A549 (cell line): ENCODE results near the gene KCNH4. TPM values are rescaled to one million over a fixed set of nuclear protein-coding genes. Genes with fewer than 3 reads are reported as not detected.

Experiments used
- ATAC-seq, 2 experiments: fragments of 200-7000 bp in 1 of 2; fragments of >200 bp in 1 of 2; cut with Nextera tagmentation in 1 of 2; cut with Tn5 transposase in 1 of 2; 3 replicates each; pipeline versions ENCODE4 v1.8.0 to v1.9.1; 2018 to 2020; ENCODE audit warnings: mild to moderate bottlenecking in 1 of 2, moderate library complexity in 1 of 2
- CTCF ChIA-PET: fragments of 300-600 bp; sonication (Branson Sonifier 250); formaldehyde crosslinking; extraction: SDS; loops from one replicate; lab custom pipeline; 2021; ENCODE audit warnings: antibody characterized with exemption, inconsistent platforms; lab: Yijun Ruan, JAX
- POLR2A ChIA-PET: fragments of 350-600 bp; formaldehyde crosslinking; extraction: SDS; loops from one replicate; lab custom pipeline; 2021; ENCODE audit warnings: antibody characterized with exemption, inconsistent platforms; lab: Yijun Ruan, JAX
- DNase-seq, 2 experiments: peaks; one replicate each; pipeline versions ENCODE4 v3.0.0 to v3.0.0-alpha.2; 2011 to 2016; ENCODE audit warnings: low read depth in 1 of 2, low spot score in 1 of 2
- FAIRE-seq: peaks from 2 replicates; lab custom pipeline; 2011; peaks lifted over from hg19 to GRCh38; lab: Jason Lieb, UNC
- H3K27ac ChIP-seq, 2 experiments: fragments of >200 bp; sonication (Bioruptor Twin); formaldehyde crosslinking; 3 replicates each; pipeline ENCODE4 v1.5.1; 2016 to 2017
- H3K4me1 ChIP-seq: fragments of >200 bp; sonication (Bioruptor Twin); formaldehyde crosslinking; 3 replicates; pipeline ENCODE4 v1.6.1; 2016
- H3K4me2 ChIP-seq: fragments of >200 bp; sonication (Bioruptor Twin); formaldehyde crosslinking; 3 replicates; pipeline ENCODE4 v1.6.1; 2016
- H3K4me3 ChIP-seq: fragments of >200 bp; sonication (Bioruptor Twin); formaldehyde crosslinking; 3 replicates; pipeline ENCODE4 v1.5.1; 2016
- H3K9me3 ChIP-seq: fragments of >200 bp; sonication (Bioruptor Twin); formaldehyde crosslinking; 3 replicates; pipeline ENCODE4 v1.6.1; 2016
- CBX2 ChIP-seq: fragments of 200-600 bp; sonication (generic); IDR thresholded peaks from 2 replicates; pipeline ENCODE4 v1.6.1; 2016; ENCODE audit warnings: low read depth, mild to moderate bottlenecking, borderline replicate concordance
- CHD2 ChIP-seq: fragments of 150-350 bp; IDR thresholded peaks from 2 replicates; pipeline ENCODE4 v1.6.1; 2014; ENCODE audit warnings: low read length; ENCODE audit not compliant: partially characterized antibody
- CHD4 ChIP-seq: fragments of 200-600 bp; sonication (generic); IDR thresholded peaks from 2 replicates; pipeline ENCODE4 v1.6.1; 2016; ENCODE audit warnings: antibody characterized with exemption, mild to moderate bottlenecking, borderline replicate concordance
- EHF ChIP-seq: fragments of 250-450 bp; sonication (Bioruptor Pico); IDR thresholded peaks from 2 replicates; pipeline ENCODE4 v1.5.0; 2020; ENCODE audit warnings: mild to moderate bottlenecking
- ESRRA ChIP-seq: fragments of 150-350 bp; IDR thresholded peaks from 2 replicates; pipeline ENCODE4 v1.6.1; 2014; ENCODE audit warnings: mild to moderate bottlenecking, low read length, borderline replicate concordance
- FOSB ChIP-seq: fragments of 250-450 bp; sonication (Bioruptor Pico); IDR thresholded peaks from 2 replicates; pipeline ENCODE4 v1.5.0; 2020; ENCODE audit warnings: mild to moderate bottlenecking, moderate library complexity
- GATA3 ChIP-seq: IDR thresholded peaks from 2 replicates; pipeline ENCODE4 v1.6.1; 2012; ENCODE audit warnings: borderline replicate concordance
- JUN ChIP-seq, 2 experiments: fragments of >200 bp; sonication (Bioruptor Twin); formaldehyde crosslinking; IDR thresholded peaks; 2 replicates in 1 of 2; 3 replicates in 1 of 2; pipeline ENCODE4 v1.6.1; 2016 to 2017
- JUNB ChIP-seq: fragments of >200 bp; sonication (Bioruptor Twin); formaldehyde crosslinking; IDR thresholded peaks from 2 replicates; pipeline ENCODE4 v1.6.1; 2016
- KDM5A ChIP-seq: fragments of 200-600 bp; sonication (generic); IDR thresholded peaks from 2 replicates; pipeline ENCODE4 v1.6.1; 2016; ENCODE audit warnings: antibody characterized with exemption, mild to moderate bottlenecking
- NR3C1 ChIP-seq: fragments of >200 bp; sonication (Bioruptor Twin); formaldehyde crosslinking; IDR thresholded peaks from 3 replicates; pipeline ENCODE4 v1.6.1; 2017
- POLR2A ChIP-seq: IDR thresholded peaks from 2 replicates; pipeline ENCODE4 v1.6.1; 2012; ENCODE audit warnings: mild to moderate bottlenecking, low read length
- RAD21 ChIP-seq, 2 experiments: fragments of >200 bp in 1 of 2; sonication (Bioruptor Twin) in 1 of 2; formaldehyde crosslinking in 1 of 2; IDR thresholded peaks in 1 of 2; conservative IDR thresholded peaks in 1 of 2; 2 replicates in 1 of 2; 3 replicates in 1 of 2; pipeline ENCODE4 v1.6.1; 2012 to 2018; ENCODE audit warnings: inconsistent platforms in 1 of 2
- SREBF2 ChIP-seq: fragments of 450-650 bp; IDR thresholded peaks from 2 replicates; pipeline ENCODE4 v1.6.1; 2014; ENCODE audit warnings: mild to moderate bottlenecking, moderate library complexity
- TFCP2L1 ChIP-seq: fragments of 250-450 bp; sonication (Bioruptor Pico); IDR thresholded peaks from 2 replicates; pipeline ENCODE4 v1.5.0; 2021; ENCODE audit warnings: mild to moderate bottlenecking
- TP53 ChIP-seq: fragments of 250-450 bp; sonication (Bioruptor Pico); IDR thresholded peaks from 2 replicates; pipeline ENCODE4 v1.5.0; 2021; ENCODE audit warnings: mild to moderate bottlenecking, moderate library complexity
- ZSCAN20 ChIP-seq: fragments of 250-450 bp; sonication (Bioruptor Pico); IDR thresholded peaks from 2 replicates; pipeline ENCODE4 v1.8.0; 2022; ENCODE audit warnings: mild to moderate bottlenecking, moderate library complexity
- WGBS: methylation state at CpG from one replicate; pipeline ENCODE4 v1.1.6; 2017; ENCODE audit errors: missing lambda C conversion rate; 5-methylcytosine and 5-hydroxymethylcytosine counted together
- polyA plus RNA-seq, 4 experiments: library from polyadenylated mRNA; depleted of rRNA in 3 of 4; stranded (reverse); fragments of >200 nt; fragmentation: RNase III in 1 of 4; extraction: RNeasy Plus Mini Kit Qiagen cat#74134 plus additional on column Dnase treatment in 1 of 4; gene quantifications; 2 replicates in 3 of 4; 3 replicates in 1 of 4; pipeline ENCODE4 v1.2.3, GENCODE V29; 2011 to 2017
- TF ChIP-seq, protein P1 (sequence below): fragments of 450-650 bp; IDR thresholded peaks from 2 replicates; pipeline ENCODE4 v1.6.1; 2014; ENCODE audit warnings: antibody characterized with exemption
- TF ChIP-seq, protein P2 (sequence below): fragments of >200 bp; sonication (Bioruptor Twin); formaldehyde crosslinking; IDR thresholded peaks from 3 replicates; pipeline ENCODE4 v1.5.1; 2016
- TF ChIP-seq, protein P3 (sequence below): fragments of >200 bp; sonication (Bioruptor Twin); formaldehyde crosslinking; IDR thresholded peaks from 3 replicates; pipeline ENCODE4 v1.6.1; 2016
- TF ChIP-seq, protein P4 (sequence below): fragments of >200 bp; sonication (Bioruptor Twin); formaldehyde crosslinking; IDR thresholded peaks from 2 replicates; pipeline ENCODE4 v1.6.1; 2016

Gene KCNH4
- polyA plus RNA-seq, 2 of the 4 experiments (the other 2 are of a cell fraction), result 0.25 to 0.37 TPM

DNA sequence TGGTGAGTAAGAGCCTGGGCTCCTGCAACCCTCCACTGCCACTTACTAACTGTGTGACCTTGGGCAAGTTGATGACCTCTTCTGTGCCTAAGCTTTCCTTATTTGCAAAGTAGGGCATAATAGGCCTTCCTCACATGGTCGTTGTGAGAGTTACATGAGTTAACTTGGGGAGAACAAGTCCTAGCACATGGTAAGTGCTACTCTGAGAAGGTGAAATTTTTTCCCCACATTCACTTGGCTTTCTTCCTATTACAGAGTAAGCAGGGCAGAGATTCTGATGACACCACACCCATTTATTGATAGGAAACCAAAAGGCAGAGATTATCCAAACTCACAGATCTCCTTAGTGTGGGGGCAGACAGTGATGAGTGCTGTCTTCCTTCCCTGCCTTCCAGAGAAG is 1.6 kb downstream of the KCNH4 start (continued):
- TF ChIP-seq RAD21 (conservative IDR thresholded peaks at IDR 0.05 in 1 of 2, IDR thresholded peaks at IDR 0.05 in 1 of 2) (no peak), NR3C1 (no peak), ESRRA (no peak), FOSB (CRISPR knock-in tag) (no peak)
- TF ChIP-seq, protein P1, sequence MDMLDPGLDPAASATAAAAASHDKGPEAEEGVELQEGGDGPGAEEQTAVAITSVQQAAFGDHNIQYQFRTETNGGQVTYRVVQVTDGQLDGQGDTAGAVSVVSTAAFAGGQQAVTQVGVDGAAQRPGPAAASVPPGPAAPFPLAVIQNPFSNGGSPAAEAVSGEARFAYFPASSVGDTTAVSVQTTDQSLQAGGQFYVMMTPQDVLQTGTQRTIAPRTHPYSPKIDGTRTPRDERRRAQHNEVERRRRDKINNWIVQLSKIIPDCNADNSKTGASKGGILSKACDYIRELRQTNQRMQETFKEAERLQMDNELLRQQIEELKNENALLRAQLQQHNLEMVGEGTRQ, result no peak

DNA sequence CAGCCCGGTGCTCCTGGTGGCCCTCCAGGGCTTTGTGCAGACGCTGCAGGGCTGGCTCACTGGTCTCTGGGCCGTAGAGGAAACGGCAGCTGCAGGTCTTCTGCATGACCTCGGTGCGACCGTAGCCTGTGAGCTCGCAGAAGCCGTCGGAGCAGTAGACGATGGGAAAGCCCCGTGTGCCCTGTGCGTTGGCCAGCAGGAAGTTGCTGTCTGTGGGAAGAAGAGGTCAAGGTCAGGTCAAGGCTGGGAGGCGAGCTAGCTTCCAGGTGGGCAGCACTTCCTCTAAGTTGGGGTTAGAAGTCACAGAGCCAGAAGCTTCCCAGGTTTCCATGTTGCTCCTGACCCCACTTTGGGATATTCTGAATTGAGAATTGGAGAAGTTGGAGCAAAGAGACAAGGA is 2.1 kb downstream of the KCNH4 start:
- WGBS, result 34% methylated on average over 14 of the region's 14 CpGs
- DNase-seq, result no peak
- H3K9me3 ChIP-seq, result no peaks in the 10 kb centered on the region
- H3K4me3 ChIP-seq, result no peak overlapping the region
- ChIA-PET CTCF (interaction anchor here (0.7 to 4.0 kb wide), 7 partner anchors 11 to 341 kb away, joined by 3 to 48 read pairs (median 5); partner anchors contain the start of genes HSPB9 and KAT2A), POLR2A (no interaction called here)
- H3K27ac ChIP-seq, result no peak overlapping the region
- TF ChIP-seq, protein P2, sequence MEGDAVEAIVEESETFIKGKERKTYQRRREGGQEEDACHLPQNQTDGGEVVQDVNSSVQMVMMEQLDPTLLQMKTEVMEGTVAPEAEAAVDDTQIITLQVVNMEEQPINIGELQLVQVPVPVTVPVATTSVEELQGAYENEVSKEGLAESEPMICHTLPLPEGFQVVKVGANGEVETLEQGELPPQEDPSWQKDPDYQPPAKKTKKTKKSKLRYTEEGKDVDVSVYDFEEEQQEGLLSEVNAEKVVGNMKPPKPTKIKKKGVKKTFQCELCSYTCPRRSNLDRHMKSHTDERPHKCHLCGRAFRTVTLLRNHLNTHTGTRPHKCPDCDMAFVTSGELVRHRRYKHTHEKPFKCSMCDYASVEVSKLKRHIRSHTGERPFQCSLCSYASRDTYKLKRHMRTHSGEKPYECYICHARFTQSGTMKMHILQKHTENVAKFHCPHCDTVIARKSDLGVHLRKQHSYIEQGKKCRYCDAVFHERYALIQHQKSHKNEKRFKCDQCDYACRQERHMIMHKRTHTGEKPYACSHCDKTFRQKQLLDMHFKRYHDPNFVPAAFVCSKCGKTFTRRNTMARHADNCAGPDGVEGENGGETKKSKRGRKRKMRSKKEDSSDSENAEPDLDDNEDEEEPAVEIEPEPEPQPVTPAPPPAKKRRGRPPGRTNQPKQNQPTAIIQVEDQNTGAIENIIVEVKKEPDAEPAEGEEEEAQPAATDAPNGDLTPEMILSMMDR, result no peak
- TF ChIP-seq GATA3 (no peak), TP53 (CRISPR knock-in tag) (no peak), KDM5A (no peak), CBX2 (no peak), EHF (CRISPR knock-in tag) (no peak), CHD2 (no peak), SREBF2 (no peak), RAD21 (conservative IDR thresholded peaks at IDR 0.05 in 1 of 2, IDR thresholded peaks at IDR 0.05 in 1 of 2) (no peak), JUNB (no peak)
- TF ChIP-seq, protein P3, sequence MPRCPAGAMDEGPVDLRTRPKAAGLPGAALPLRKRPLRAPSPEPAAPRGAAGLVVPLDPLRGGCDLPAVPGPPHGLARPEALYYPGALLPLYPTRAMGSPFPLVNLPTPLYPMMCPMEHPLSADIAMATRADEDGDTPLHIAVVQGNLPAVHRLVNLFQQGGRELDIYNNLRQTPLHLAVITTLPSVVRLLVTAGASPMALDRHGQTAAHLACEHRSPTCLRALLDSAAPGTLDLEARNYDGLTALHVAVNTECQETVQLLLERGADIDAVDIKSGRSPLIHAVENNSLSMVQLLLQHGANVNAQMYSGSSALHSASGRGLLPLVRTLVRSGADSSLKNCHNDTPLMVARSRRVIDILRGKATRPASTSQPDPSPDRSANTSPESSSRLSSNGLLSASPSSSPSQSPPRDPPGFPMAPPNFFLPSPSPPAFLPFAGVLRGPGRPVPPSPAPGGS, result no peak
- no peak for FAIRE-seq
- ATAC-seq, result peak in 1 of 2 experiments; percentile 6; a peak in 3 of 6 replicates
- no peak overlapping the region for H3K4me2 ChIP-seq
- peaks cover 25% of the 10 kb centered on the region for H3K4me1 ChIP-seq

DNA sequence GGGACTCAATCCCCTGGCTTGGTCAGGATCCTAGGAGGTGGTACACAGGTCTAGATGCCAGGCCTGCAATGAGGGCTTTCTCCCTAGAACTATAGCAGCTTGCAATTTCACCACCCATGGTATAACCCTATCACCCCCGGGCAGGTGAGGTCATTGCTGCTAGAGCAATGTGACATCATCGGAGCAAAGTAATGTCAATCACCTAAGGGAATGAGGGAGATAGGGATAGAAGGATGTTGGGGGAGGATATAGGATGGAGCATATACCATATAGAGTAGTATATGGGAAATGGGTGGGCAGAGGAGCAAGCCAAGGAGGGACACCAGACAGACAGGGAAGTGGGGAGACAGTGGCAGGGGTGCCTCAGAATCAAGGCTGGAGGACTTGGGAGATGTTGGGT is 3.3 kb downstream of the KCNH4 start:
- ChIA-PET CTCF (interaction anchor here (0.5 to 0.6 kb wide), 2 partner anchors 60 to 322 kb away, joined by 3 read pairs; no protein-coding TSS in a partner anchor), POLR2A (no interaction called here)
- FAIRE-seq (no peak), ATAC-seq (peak in 1 of 2 experiments; percentile 11; a peak in 2 of 6 replicates), DNase-seq (peak in 1 of 2 experiments; percentile 46)
- TF ChIP-seq, protein P2, result no peak
- TF ChIP-seq ZSCAN20 (no peak), JUN (IDR thresholded peaks at IDR 0.05) (no peak), CHD4 (no peak), TFCP2L1 (no peak), GATA3 (no peak), POLR2A (no peak)
- TF ChIP-seq, protein P4, sequence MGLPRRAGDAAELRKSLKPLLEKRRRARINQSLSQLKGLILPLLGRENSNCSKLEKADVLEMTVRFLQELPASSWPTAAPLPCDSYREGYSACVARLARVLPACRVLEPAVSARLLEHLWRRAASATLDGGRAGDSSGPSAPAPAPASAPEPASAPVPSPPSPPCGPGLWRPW, result no peak
- Histone ChIP-seq H3K27ac (no peak overlapping the region), H3K4me2 (no peak overlapping the region), H3K9me3 (no peaks in the 10 kb centered on the region), H3K4me1 (peaks cover 14% of the 10 kb centered on the region), H3K4me3 (no peak overlapping the region)
- WGBS, result 29% methylated on average over 2 of the region's 2 CpGs
